Measurements from ENCODE around the gene SND1.

Gene SND1

GRCh38 chr7:128017460-128017859 is 365.5 kb downstream of the SND1 start:
- Histone ChIP-seq H4K20me1 (ENCODE audit: insufficient read depth, low read length) (no peaks in the 10 kb centered on the region), H3K27me3 (replicated peaks; ENCODE audit: insufficient read depth, low read length) (no peaks in the 10 kb centered on the region), H3K36me3 (replicated peaks; ENCODE audit: insufficient read depth, low read length) (0 out of 2 replicates have a peak, but pooled peaks cover 9% of the 10 kb centered on the region), H2AFZ (ENCODE audit: low read length) (no peak overlapping the region), H3K9me2 (replicated peaks; ENCODE audit: insufficient read depth, low read length) (no peaks in the 10 kb centered on the region), H3K9ac (ENCODE audit: low read length) (no peak overlapping the region), H3K9me3 (replicated peaks; ENCODE audit: insufficient read depth, low read length) (no peaks in the 10 kb centered on the region), H3K27ac (ENCODE audit: low read length) (no peak overlapping the region), H3K4me2 (ENCODE audit: low read depth, low read length) (no peak overlapping the region), H3K4me1 (ENCODE audit: low read length) (no peaks in the 10 kb centered on the region), H3K4me3 (ENCODE audit: low read length) (no peak overlapping the region), H3K79me2 (ENCODE audit: low read length) (peaks cover 57% of the 10 kb centered on the region), H3F3A (ENCODE audit: insufficient read depth, low read length) (no peaks in the 10 kb centered on the region)
- DNase-seq = no peak
- TF ChIP-seq EZH2phosphoT487 (IDR thresholded peaks at IDR 0.05; ENCODE audit: low read length) (no peak), CTCF (IDR thresholded peaks at IDR 0.05; ENCODE audit: low read length) (no peak), EZH2 (optimal IDR thresholded peaks at IDR 0.05; ENCODE audit: low read depth, low read length) (no peak)

- H3K79me2 ChIP-seq (ENCODE audit: low read length) = peaks cover 56% of the 10 kb centered on the region
- no peak overlapping the region for H2AFZ ChIP-seq (ENCODE audit: low read length)
- H4K20me1 ChIP-seq (ENCODE audit: insufficient read depth, low read length) = no peaks in the 10 kb centered on the region
- H3F3A ChIP-seq (ENCODE audit: insufficient read depth, low read length) = no peaks in the 10 kb centered on the region
- H3K27me3 ChIP-seq (replicated peaks; ENCODE audit: insufficient read depth, low read length) = no peaks in the 10 kb centered on the region
- no peaks in the 10 kb centered on the region for H3K9me3 ChIP-seq (replicated peaks; ENCODE audit: insufficient read depth, low read length)
- no peak overlapping the region for H3K4me3 ChIP-seq (ENCODE audit: low read length)
- no peak overlapping the region for H3K27ac ChIP-seq (ENCODE audit: low read length)
- no peaks in the 10 kb centered on the region for H3K4me1 ChIP-seq (ENCODE audit: low read length)
- no peak for DNase-seq
- no peaks in the 10 kb centered on the region for H3K9me2 ChIP-seq (replicated peaks; ENCODE audit: insufficient read depth, low read length)
- TF ChIP-seq EZH2 (optimal IDR thresholded peaks at IDR 0.05; ENCODE audit: low read depth, low read length) = no peak
- TF ChIP-seq EZH2phosphoT487 (IDR thresholded peaks at IDR 0.05; ENCODE audit: low read length) = no peak
- TF ChIP-seq CTCF (IDR thresholded peaks at IDR 0.05; ENCODE audit: low read length) = no peak
- H3K36me3 ChIP-seq (replicated peaks; ENCODE audit: insufficient read depth, low read length) = 0 out of 2 replicates have a peak, but pooled peaks cover 9% of the 10 kb centered on the region
- no peak overlapping the region for H3K4me2 ChIP-seq (ENCODE audit: low read depth, low read length)
- no peak overlapping the region for H3K9ac ChIP-seq (ENCODE audit: low read length)
Observed at GRCh38 chr7:128017862-128018845, 366.2 kb downstream of the SND1 start.

- Histone ChIP-seq H3K9ac (ENCODE audit: low read length) (no peak overlapping the region), H3F3A (ENCODE audit: insufficient read depth, low read length) (no peaks in the 10 kb centered on the region), H3K27ac (ENCODE audit: low read length) (no peak overlapping the region), H3K4me1 (ENCODE audit: low read length) (no peaks in the 10 kb centered on the region), H3K4me3 (ENCODE audit: low read length) (no peak overlapping the region), H3K9me3 (replicated peaks; ENCODE audit: insufficient read depth, low read length) (no peaks in the 10 kb centered on the region), H3K27me3 (replicated peaks; ENCODE audit: insufficient read depth, low read length) (no peaks in the 10 kb centered on the region), H2AFZ (ENCODE audit: low read length) (no peak overlapping the region), H3K9me2 (replicated peaks; ENCODE audit: insufficient read depth, low read length) (no peaks in the 10 kb centered on the region), H3K4me2 (ENCODE audit: low read depth, low read length) (no peak overlapping the region), H3K79me2 (ENCODE audit: low read length) (peaks cover 56% of the 10 kb centered on the region), H4K20me1 (ENCODE audit: insufficient read depth, low read length) (no peaks in the 10 kb centered on the region), H3K36me3 (replicated peaks; ENCODE audit: insufficient read depth, low read length) (0 out of 2 replicates have a peak, but pooled peaks cover 9% of the 10 kb centered on the region)
- TF ChIP-seq EZH2 (optimal IDR thresholded peaks at IDR 0.05; ENCODE audit: low read depth, low read length) (no peak), CTCF (IDR thresholded peaks at IDR 0.05; ENCODE audit: low read length) (no peak), EZH2phosphoT487 (IDR thresholded peaks at IDR 0.05; ENCODE audit: low read length) (no peak)
- no peak for DNase-seq
Observed at GRCh38 chr7:128019288-128019687, 367.3 kb downstream of the SND1 start.

All from MM.1S (cell line).